GM10266 (cell line): ENCODE results near the gene SEBOX.

ENCODE experiments used
- DNase-seq: peaks from one replicate; pipeline ENCODE4 v3.0.0; 2012; ENCODE audit errors: extremely low spot score
- TF ChIP-seq, protein P1 (sequence below): IDR thresholded peaks from 2 replicates; pipeline ENCODE4 v1.5.1; 2012; ENCODE audit warnings: mild to moderate bottlenecking, low read depth; ENCODE audit not compliant: control insufficient read depth, insufficient read depth; ENCODE audit errors: missing control alignments

SEBOX gene

DNA sequence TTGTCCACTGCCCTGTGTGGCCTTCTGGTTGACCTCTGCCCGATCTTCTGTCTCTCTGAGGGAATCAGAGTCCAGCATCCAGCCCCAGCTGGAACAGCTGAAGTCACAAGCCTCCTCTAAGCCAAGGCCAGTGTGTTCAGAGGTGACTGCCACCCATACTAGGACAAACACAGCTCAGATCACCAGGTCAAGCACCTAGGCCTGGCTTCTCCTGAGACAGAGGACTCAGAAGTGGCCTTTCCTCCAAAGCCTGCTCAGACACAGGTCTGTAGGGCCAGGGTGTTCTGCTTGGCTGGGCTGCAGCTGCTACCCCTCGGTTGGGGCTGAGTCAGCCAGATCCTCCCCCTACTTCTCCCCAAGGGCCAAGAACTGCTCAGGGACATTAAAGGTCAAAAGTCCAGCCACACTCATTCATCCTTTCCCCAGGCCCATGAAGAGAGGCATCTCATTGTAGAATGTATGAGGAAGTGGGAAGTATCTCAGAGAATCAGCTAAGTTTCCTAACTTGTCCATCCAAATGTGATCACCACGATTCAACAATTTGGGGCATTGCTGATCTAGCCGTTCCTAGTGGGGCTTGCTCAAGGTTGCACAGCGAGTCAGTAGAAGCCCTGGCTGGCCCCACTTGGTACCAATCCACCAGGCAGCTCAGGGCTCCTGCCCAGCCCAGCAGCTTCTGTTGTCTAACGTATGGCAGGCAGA is 33.4 kb upstream of the SEBOX start:
- no peak for DNase-seq
- TF ChIP-seq, protein P1, sequence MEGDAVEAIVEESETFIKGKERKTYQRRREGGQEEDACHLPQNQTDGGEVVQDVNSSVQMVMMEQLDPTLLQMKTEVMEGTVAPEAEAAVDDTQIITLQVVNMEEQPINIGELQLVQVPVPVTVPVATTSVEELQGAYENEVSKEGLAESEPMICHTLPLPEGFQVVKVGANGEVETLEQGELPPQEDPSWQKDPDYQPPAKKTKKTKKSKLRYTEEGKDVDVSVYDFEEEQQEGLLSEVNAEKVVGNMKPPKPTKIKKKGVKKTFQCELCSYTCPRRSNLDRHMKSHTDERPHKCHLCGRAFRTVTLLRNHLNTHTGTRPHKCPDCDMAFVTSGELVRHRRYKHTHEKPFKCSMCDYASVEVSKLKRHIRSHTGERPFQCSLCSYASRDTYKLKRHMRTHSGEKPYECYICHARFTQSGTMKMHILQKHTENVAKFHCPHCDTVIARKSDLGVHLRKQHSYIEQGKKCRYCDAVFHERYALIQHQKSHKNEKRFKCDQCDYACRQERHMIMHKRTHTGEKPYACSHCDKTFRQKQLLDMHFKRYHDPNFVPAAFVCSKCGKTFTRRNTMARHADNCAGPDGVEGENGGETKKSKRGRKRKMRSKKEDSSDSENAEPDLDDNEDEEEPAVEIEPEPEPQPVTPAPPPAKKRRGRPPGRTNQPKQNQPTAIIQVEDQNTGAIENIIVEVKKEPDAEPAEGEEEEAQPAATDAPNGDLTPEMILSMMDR: no peak

DNA sequence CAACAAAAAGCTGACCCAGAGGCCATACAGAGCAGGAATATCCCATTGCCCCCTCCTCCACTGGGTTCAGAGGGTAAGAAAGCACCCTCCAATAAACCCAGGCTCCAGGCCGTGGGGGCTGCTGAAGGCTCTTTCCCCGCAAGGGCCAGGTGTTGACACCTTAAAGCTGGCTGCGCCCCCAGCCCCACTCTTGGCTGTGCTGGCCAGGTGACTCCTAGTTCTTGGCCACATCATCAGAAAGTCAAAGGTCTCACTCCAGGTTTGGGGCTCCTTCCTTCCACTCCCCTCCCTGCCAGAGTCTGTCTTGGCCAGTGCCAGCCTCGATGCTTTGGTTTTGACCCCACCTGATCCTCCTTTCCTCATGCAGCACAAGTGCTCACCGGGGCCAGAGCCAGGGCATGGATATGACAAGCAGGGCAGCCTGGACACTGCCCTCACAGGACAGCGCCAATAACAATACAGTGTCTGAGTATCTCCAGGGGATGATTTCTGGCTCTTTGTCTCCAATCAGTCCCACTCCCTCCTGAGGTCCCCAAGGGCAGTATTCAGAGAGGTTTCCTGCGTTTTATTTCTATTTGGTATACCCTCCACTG is 32.8 kb upstream of the SEBOX start:
- TF ChIP-seq, protein P1: no peak
- DNase-seq: no peak

DNA sequence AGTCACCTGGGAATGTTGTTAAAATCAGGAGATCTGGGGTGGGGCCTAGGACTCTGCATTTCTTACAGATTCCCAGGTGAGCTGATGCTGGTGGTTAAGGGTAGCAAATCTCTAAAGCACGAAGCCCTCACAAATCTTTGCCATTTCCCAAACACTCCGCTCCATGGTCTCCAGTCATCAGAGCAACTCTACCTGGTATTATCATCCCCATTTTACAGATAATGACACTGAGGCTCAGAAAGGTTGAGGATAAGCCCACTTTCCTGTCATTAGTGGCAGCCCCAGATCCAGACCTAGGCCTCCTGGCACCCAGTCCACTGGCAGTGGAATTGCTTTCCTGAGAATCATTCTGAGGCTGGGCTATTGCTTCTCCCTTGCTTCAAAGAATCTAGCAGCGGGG is 32.3 kb upstream of the SEBOX start:
- TF ChIP-seq, protein P1: no peak
- DNase-seq: no peak

DNA sequence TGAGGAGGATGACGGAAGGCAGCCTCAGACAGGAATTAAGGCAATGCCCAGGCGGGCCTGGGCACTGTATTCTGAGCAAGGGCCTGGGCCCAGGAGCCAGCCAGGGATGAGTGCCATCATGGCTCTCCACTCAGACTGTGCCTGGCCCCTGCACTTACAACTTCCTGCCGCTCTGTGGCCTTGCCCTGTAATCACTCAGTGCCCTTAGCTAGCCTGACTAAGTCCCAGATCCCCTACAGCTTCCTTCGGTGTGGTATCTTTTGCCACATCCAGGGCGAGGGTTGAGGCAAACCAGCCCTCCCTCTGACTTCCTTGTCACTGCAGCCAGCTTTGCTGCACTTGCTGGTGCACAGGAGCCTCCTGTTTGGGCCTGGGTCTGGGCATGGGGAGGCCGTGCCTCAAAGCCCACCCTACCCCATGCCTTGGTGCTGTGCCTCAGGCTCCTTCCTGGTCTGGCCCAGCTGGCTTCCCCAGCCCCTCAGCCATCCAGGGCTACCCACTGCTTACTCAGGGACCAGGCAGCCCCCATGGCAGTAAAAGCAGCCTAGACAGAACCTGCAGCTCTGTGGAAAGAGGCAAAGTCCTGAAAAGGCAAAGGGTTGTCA is 31.7 kb upstream of the SEBOX start:
- TF ChIP-seq, protein P1: no peak
- DNase-seq: no peak

DNA sequence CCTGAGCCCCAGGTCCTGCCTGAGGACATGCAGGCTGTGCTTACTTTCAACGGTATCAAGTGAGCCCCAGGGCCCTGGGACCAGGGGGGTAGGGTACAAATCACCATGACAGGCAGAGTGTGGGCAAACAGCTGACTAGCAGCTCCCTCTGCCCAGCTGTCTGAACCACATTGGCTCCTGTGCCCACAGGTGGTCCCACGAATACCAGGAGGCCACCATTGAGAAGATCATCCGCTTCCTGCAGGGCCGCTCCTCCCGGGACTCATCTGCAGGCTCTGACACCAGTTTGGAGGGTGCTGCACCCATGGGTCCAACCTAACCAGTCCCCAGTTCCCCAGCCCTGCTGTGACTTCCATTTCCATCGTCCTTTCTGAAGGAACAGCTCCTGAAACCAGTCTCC is 31.0 kb upstream of the SEBOX start:
- TF ChIP-seq, protein P1: no peak
- DNase-seq: no peak

DNA sequence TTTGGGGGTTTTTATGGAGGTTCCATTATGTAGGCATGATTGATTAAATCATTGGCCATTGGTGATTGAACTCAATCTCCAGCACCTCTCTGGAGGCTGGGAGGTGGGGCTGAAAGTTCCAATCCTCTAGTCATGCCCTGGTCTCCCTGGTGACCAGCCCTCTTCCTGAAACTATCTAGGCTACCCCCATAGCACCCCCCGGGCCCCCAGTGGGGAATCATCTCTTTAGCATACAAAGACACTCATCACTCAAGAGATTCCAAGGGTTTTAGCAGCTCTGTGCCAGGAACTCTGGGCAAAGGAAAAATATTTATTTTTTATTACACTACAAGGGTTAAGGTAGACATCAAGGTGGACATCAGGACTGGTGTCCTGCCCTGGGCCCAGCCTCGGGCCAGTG is 30.4 kb upstream of the SEBOX start:
- no peak for DNase-seq

More for the DNA sequence above, 30.4 kb upstream of the SEBOX start:
- TF ChIP-seq, protein P1: no peak
